Esophagus muscularis mucosa (tissue), 4 donors: ENCODE measurements around the gene MBNL3. TPM values are rescaled to one million over a fixed set of nuclear protein-coding genes. Genes with fewer than 3 reads are reported as not detected.

Source experiments
- DNase-seq: peaks from one replicate; pipeline ENCODE4 v3.0.0-alpha.2; 2017; ENCODE audit errors: extremely low spot score
- H3K27ac ChIP-seq, 4 donors: fragments of 200-600 bp; sonication (generic); replicated peaks in 1 of 4; 1 replicate in 3 of 4; 2 replicates in 1 of 4; pipeline ENCODE4 v1.5.1; 2016 to 2019; ENCODE audit warnings: mild to moderate bottlenecking in 1 of 4
- H3K27me3 ChIP-seq, 4 donors: fragments of 200-600 bp; sonication (generic); one replicate each; pipeline versions ENCODE4 v1.5.1 to v1.6.0; 2016 to 2019
- H3K36me3 ChIP-seq, 4 donors: fragments of 200-600 bp; sonication (generic); one replicate each; pipeline ENCODE4 v1.5.1; 2016 to 2019
- H3K4me1 ChIP-seq, 4 donors: fragments of 200-600 bp; sonication (generic); one replicate each; pipeline ENCODE4 v1.5.1; 2016 to 2019
- H3K4me3 ChIP-seq, 4 donors: fragments of 200-600 bp; sonication (generic); 1 replicate in 2 of 4; 2 replicates in 2 of 4; pipeline ENCODE4 v1.5.1; 2016 to 2019; ENCODE audit warnings: mild to moderate bottlenecking in 4 of 4, moderate library complexity in 1 of 4
- H3K9me3 ChIP-seq, 4 donors: fragments of 200-600 bp; sonication (generic); 1 replicate in 3 of 4; 2 replicates in 1 of 4; pipeline ENCODE4 v1.5.1; 2016 to 2019
- CTCF ChIP-seq, 3 experiments: fragments of 200-600 bp in 2 of 3; fragments of 450-650 bp in 1 of 3; sonication (generic) in 2 of 3; IDR thresholded peaks; one replicate each; pipeline ENCODE4 v1.5.1; 2017 to 2019; ENCODE audit warnings: antibody characterized with exemption in 3 of 3, mild to moderate bottlenecking in 2 of 3, moderate library complexity in 1 of 3
- EP300 ChIP-seq: sonication (generic); formaldehyde crosslinking; IDR thresholded peaks from one replicate; pipeline ENCODE4 v1.6.1; 2017; ENCODE audit warnings: antibody characterized with exemption
- POLR2A ChIP-seq: fragments of 450-650 bp; IDR thresholded peaks from one replicate; pipeline ENCODE4 v1.6.1; 2017; ENCODE audit warnings: antibody characterized with exemption, moderate library complexity, mild to moderate bottlenecking, low read depth
- POLR2AphosphoS5 ChIP-seq, 2 donors: sonication (generic); formaldehyde crosslinking; IDR thresholded peaks; one replicate each; pipeline ENCODE4 v1.6.1; 2017; ENCODE audit warnings: antibody characterized with exemption in 2 of 2
- WGBS: methylation state at CpG from one replicate; pipeline ENCODE4 v1.1.5; 2018; 5-methylcytosine and 5-hydroxymethylcytosine counted together
- intact Hi-C: fragments of 100-400 bp; cut with DNase I; formaldehyde crosslinking; loops from one replicate; pipeline ENCODE4 v1.15.1; 2023
- total RNA-seq, 4 donors: library from RNA; depleted of rRNA; stranded (reverse); fragments of >200 nt; gene quantifications; one replicate each; pipeline versions ENCODE4 v1.1.0 to v1.2.1, GENCODE V29; 2016

Gene MBNL3
- total RNA-seq, 4 donors from 2014 or later: 1.7 to 13.8 (median 6.8) TPM

DNA sequence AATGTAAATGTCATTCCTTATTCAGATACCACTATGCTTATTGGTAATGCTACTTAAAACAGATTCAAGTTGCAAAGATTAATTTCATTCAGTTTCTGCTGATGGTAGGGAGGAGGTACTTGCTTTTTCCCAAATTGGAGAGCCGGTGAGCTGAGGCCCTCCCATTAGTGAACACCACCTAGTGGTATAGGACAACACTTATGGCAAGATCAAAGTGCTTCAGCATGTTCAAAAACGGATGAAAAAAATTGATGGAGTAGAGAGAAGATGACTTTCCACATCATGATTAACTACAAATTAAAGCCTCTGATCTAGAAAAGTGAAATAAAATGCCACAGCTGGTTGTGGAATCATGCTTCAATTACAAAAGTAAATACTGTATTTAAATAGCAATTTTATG, 112.9 kb downstream of the MBNL3 start:
- H3K36me3 ChIP-seq: no peaks in the 10 kb centered on the region
- 40% methylated on average over 2 of the region's 2 CpGs for WGBS
- no peak overlapping the region for H3K4me3 ChIP-seq
- DNase-seq: no peak
- no peaks in the 10 kb centered on the region for H3K27me3 ChIP-seq
- H3K4me1 ChIP-seq: peaks cover 0 to 6% (median 1%) of the 10 kb centered on the region in 4 donors
- TF ChIP-seq POLR2A (no peak), CTCF (IDR thresholded peaks at IDR 0.05) (no peak), POLR2AphosphoS5 (IDR thresholded peaks at IDR 0.05) (no peak), EP300 (no peak)
- intact Hi-C loops: no loop called here
- no peaks in the 10 kb centered on the region for H3K9me3 ChIP-seq
- H3K27ac ChIP-seq: no peak overlapping the region

DNA sequence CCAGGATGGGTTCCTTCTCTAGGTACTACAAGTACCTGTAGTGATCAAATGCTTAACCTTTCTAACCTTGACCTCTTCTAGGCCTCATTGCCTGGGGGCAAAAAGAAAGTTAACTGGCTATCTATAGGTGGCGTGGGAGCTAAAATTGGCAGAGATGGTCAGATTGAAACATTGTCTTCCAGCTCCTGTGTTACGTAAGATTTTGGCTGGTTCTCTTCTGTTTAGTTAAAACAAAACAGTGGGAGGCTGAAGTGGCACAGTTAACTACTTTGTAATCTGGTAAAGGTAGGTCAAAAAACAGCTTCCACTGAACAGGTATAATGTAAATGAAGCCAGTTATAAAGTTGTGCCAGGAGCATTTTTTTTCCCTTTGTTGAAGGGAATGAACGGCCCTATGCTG, 115.2 kb downstream of the MBNL3 start:
- TF ChIP-seq EP300 (no peak), CTCF (IDR thresholded peaks at IDR 0.05) (no peak), POLR2AphosphoS5 (IDR thresholded peaks at IDR 0.05) (no peak), POLR2A (no peak)
- Histone ChIP-seq H3K9me3 (no peaks in the 10 kb centered on the region), H3K27me3 (no peaks in the 10 kb centered on the region), H3K36me3 (no peaks in the 10 kb centered on the region), H3K4me1 (peaks cover 0 to 12% (median 1%) of the 10 kb centered on the region in 4 donors), H3K4me3 (no peak overlapping the region), H3K27ac (no peak overlapping the region)
- intact Hi-C loops: no loop called here
- DNase-seq: no peak
- 46% methylated on average over 3 of the region's 3 CpGs for WGBS

DNA sequence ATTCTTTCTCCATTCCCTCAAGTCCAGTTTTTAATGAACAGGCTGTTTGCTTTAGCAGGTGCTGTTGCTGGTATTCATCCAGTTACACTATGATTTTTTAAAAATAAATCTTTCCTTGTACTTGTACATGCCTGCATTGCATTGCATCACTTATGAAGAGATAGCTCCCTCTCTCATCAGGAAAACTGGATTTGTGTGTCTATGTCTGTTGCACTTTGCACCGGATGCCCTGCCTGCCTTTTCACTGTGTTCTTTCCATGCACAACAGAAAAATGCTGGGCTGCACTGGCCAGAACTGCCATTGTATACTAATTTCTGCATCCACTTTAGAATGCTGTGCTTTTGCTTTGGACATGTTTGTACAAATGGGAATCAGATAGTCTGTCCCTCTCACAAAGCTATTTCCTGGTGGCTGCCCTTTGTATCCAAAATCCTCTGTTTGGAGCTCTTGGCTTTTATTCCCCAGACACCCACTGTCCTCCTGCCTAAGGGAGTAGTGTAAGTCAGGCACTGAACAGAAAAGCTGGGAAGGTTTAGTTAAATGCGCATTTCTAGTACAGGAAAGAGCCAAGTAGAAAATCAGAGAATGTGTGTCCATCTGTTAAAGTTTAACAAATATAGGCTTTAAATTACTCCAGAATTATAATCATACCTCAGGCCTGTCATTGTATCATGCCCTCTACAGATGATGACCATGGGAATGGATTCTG, 119.1 kb downstream of the MBNL3 start:
- Histone ChIP-seq H3K4me3 (no peak overlapping the region), H3K4me1 (peaks cover 0 to 12% (median 1%) of the 10 kb centered on the region in 4 donors), H3K27me3 (no peaks in the 10 kb centered on the region), H3K27ac (no peak overlapping the region), H3K9me3 (no peaks in the 10 kb centered on the region), H3K36me3 (no peaks in the 10 kb centered on the region)
- no peak for TF ChIP-seq EP300
- TF ChIP-seq POLR2A: no peak
- no peak for TF ChIP-seq CTCF (IDR thresholded peaks at IDR 0.05)
- no peak for TF ChIP-seq POLR2AphosphoS5 (IDR thresholded peaks at IDR 0.05)
- 71% methylated on average over 2 of the region's 2 CpGs for WGBS
- DNase-seq: no peak
- intact Hi-C loops: no loop called here

- H3K4me3 ChIP-seq: no peak overlapping the region
- TF ChIP-seq CTCF (IDR thresholded peaks at IDR 0.05) (no peak), POLR2AphosphoS5 (IDR thresholded peaks at IDR 0.05) (no peak), POLR2A (no peak), EP300 (no peak)
- no peaks in the 10 kb centered on the region for H3K27me3 ChIP-seq
- no peaks in the 10 kb centered on the region for H3K9me3 ChIP-seq
- no peak for DNase-seq
- no peak overlapping the region for H3K27ac ChIP-seq
- H3K36me3 ChIP-seq: no peaks in the 10 kb centered on the region
- H3K4me1 ChIP-seq: peaks cover 0 to 7% (median 0%) of the 10 kb centered on the region in 4 donors
- intact Hi-C loops: no loop called here
Measured at GRCh38 chrX:132367984-132368383, 120.9 kb downstream of the MBNL3 start.

DNA sequence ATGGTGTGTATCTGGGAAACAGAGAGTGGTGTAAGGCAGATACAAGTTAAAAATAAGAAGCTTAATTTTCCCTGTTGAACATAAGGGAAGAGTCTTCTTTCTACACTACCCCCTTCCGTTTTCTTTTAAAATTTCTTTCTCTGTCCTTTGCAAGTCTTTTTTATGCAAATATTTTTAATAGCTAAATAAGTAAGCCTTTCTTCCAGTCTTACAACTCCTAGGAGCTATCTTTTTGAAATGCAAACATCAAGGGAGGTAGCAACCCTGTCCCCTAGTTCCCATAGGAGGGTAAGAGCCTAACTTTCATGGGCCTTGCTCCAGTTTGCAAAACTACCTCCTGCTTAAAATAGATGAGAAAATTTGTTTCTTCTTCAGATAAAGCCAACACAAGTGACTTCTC, 121.5 kb downstream of the MBNL3 start:
- Histone ChIP-seq H3K4me3 (no peak overlapping the region), H3K9me3 (no peaks in the 10 kb centered on the region), H3K27ac (no peak overlapping the region), H3K4me1 (peaks cover 0 to 7% (median 0%) of the 10 kb centered on the region in 4 donors), H3K36me3 (no peaks in the 10 kb centered on the region), H3K27me3 (no peaks in the 10 kb centered on the region)
- intact Hi-C loops: no loop called here
- DNase-seq: no peak
- whole genome bisulfite sequencing: 45% methylated on average over 1 of the region's 1 CpG
- TF ChIP-seq POLR2AphosphoS5 (IDR thresholded peaks at IDR 0.05): no peak
- no peak for TF ChIP-seq POLR2A
- no peak for TF ChIP-seq EP300
